HG03135 (cell line): Measurements from ENCODE around the gene C3AR1.
"Not testable (repeated sequence)": the region's sequence is repeated elsewhere in the genome, so short reads cannot be mapped to it uniquely, and the experiment has no call there.

ENCODE experiments used
- ATAC-seq: cut with Tn5 transposase; IDR thresholded peaks from one replicate; pipeline ENCODE4 v1.9.1; 2021; ENCODE audit warnings: mild to moderate bottlenecking, moderate library complexity; ENCODE audit not compliant: unreplicated experiment

The C3AR1 gene

GRCh38 chr12:8065991-8066594 lies at the start of gene C3AR1:
Gene C3AR1, minus strand, starts transcription at chr12:8066359. Its CDS starts 6,174 bp downstream, at chr12:8060185.
- ATAC-seq = peak; percentile 70

GRCh38 chr12:8113117-8113516 lies 47.0 kb upstream of the C3AR1 start:
- not testable (repeated sequence) for ATAC-seq

- ATAC-seq = no peak
Measured at GRCh38 chr12:8108808-8109398, 42.7 kb upstream of the C3AR1 start.

GRCh38 chr12:8099235-8099634 lies 33.1 kb upstream of the C3AR1 start:
- no peak for ATAC-seq

GRCh38 chr12:8096281-8096915 lies 30.2 kb upstream of the C3AR1 start:
- no peak for ATAC-seq

- no peak for ATAC-seq
Measured at GRCh38 chr12:8093291-8093690, 27.1 kb upstream of the C3AR1 start.

- ATAC-seq = no peak
Measured at GRCh38 chr12:8089716-8090115, 23.6 kb upstream of the C3AR1 start.

GRCh38 chr12:8089277-8089676 lies 23.1 kb upstream of the C3AR1 start:
- not testable (repeated sequence) for ATAC-seq

- no peak for ATAC-seq
Measured at GRCh38 chr12:8088574-8088973, 22.4 kb upstream of the C3AR1 start.

- ATAC-seq = no peak
Measured at GRCh38 chr12:8087666-8088065, 21.5 kb upstream of the C3AR1 start.

GRCh38 chr12:8084351-8084750 lies 18.2 kb upstream of the C3AR1 start:
- not testable (repeated sequence) for ATAC-seq

- ATAC-seq = no peak
Measured at GRCh38 chr12:8082808-8083100, 16.6 kb upstream of the C3AR1 start.

- ATAC-seq = no peak
Measured at GRCh38 chr12:8081251-8081920, 15.2 kb upstream of the C3AR1 start.

GRCh38 chr12:8080120-8080519 lies 14.0 kb upstream of the C3AR1 start:
- no peak for ATAC-seq

- no peak for ATAC-seq
Measured at GRCh38 chr12:8078916-8079315, 12.8 kb upstream of the C3AR1 start.

- ATAC-seq = no peak
Measured at GRCh38 chr12:8078398-8078797, 12.2 kb upstream of the C3AR1 start.

- ATAC-seq = no peak
Measured at GRCh38 chr12:8077207-8077606, 11.0 kb upstream of the C3AR1 start.

GRCh38 chr12:8076366-8076765 lies 10.2 kb upstream of the C3AR1 start:
- ATAC-seq = no peak

GRCh38 chr12:8075935-8076334 lies 9.8 kb upstream of the C3AR1 start:
- no peak for ATAC-seq

- not testable (repeated sequence) for ATAC-seq
Measured at GRCh38 chr12:8071820-8072219, 5.7 kb upstream of the C3AR1 start.

- no peak for ATAC-seq
Measured at GRCh38 chr12:8069582-8069981, 3.4 kb upstream of the C3AR1 start.

GRCh38 chr12:8064131-8064530 lies 2.0 kb downstream of the C3AR1 start:
- ATAC-seq = no peak
